ENCODE results near the gene CDKAL1.

The CDKAL1 gene

DNA sequence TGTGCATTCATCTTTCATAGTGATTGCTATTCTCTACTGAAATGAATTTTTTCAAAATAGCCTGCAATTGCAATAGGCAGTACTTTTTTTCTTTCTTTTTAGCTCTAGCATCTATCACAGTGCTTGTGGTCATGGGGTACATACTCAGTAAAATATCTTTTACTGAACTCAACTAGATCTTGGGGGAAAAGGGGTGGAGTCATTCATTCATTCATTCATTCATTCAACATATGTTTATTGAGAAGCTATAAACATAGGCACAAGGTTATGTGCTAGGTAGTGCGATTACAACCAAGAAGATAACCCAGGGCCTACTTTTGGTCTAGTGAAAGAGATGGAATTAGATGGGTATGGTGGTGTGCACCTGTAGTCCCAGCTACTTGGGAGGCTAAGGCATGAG lies 1.4 kb upstream of the CDKAL1 start:
- no peaks in the 10 kb centered on the region for H3K36me3 ChIP-seq
- DNase-seq, result no peak
- H3K27me3 ChIP-seq, result no peaks in the 10 kb centered on the region
- TF ChIP-seq, protein P1, sequence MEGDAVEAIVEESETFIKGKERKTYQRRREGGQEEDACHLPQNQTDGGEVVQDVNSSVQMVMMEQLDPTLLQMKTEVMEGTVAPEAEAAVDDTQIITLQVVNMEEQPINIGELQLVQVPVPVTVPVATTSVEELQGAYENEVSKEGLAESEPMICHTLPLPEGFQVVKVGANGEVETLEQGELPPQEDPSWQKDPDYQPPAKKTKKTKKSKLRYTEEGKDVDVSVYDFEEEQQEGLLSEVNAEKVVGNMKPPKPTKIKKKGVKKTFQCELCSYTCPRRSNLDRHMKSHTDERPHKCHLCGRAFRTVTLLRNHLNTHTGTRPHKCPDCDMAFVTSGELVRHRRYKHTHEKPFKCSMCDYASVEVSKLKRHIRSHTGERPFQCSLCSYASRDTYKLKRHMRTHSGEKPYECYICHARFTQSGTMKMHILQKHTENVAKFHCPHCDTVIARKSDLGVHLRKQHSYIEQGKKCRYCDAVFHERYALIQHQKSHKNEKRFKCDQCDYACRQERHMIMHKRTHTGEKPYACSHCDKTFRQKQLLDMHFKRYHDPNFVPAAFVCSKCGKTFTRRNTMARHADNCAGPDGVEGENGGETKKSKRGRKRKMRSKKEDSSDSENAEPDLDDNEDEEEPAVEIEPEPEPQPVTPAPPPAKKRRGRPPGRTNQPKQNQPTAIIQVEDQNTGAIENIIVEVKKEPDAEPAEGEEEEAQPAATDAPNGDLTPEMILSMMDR (IDR thresholded peaks at IDR 0.05), result no peak
- intact Hi-C loops (cut with DNase I; ENCODE audit: low total_unique reads), result loop anchor here (10.0 kb wide), 1 partner anchor 318 kb away; the partner anchor contains the start of gene MBOAT1
- H3K4me3 ChIP-seq, result no peak overlapping the region
- H3K4me1 ChIP-seq, result peaks cover 0 to 28% (median 23%) of the 10 kb centered on the region in 4 donors
- H3K9me3 ChIP-seq, result no peaks in the 10 kb centered on the region
- H3K27ac ChIP-seq, result no peak overlapping the region

GRCh38 chr6:20533746-20534294 lies 437 bp upstream of the CDKAL1 start:
- DNase-seq, result no peak
- no peaks in the 10 kb centered on the region for H3K27me3 ChIP-seq
- TF ChIP-seq, protein P1 (IDR thresholded peaks at IDR 0.05), result no peak
- H3K4me3 ChIP-seq, result peak overlapping the region; percentile 77 to 83
- H3K36me3 ChIP-seq, result no peaks in the 10 kb centered on the region
- peak overlapping the region; percentile 85 to 86 for H3K27ac ChIP-seq
- H3K9me3 ChIP-seq, result no peaks in the 10 kb centered on the region
- peaks cover 0 to 24% (median 19%) of the 10 kb centered on the region in 4 donors for H3K4me1 ChIP-seq
- intact Hi-C loops (cut with DNase I; ENCODE audit: low total_unique reads), result loop anchor here (10.0 kb wide), 1 partner anchor 319 kb away; the partner anchor contains the start of gene MBOAT1

DNA sequence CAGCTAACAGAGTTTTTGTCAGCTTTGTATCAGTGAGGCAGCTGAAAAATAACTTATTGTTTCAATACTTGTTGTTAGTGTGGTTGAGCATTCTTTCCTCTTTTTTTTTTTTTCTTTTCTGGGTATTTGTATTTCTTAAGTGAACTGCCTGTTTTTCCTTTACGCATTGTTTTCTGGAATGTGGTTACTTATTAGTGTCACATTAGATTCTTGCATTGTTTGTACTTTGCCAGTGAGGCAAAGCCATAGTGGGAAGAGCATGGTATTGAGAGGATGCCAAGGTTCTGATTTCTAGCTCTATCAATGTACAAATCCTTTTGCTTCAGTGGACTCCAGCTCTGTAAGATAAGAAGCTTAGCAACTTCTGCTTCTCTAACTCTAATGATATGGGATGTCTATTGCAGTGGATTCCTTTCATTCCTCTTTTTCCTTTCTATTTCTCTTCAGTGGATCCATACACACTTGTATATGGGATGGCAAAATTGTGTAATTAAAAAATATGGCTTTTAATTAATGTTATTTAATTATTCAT lies 3.9 kb downstream of the CDKAL1 start:
- no peak overlapping the region for H3K27ac ChIP-seq
- intact Hi-C loops (cut with DNase I; ENCODE audit: low total_unique reads), result loop anchor here (10.0 kb wide), 1 partner anchor 323 kb away; the partner anchor contains the start of gene MBOAT1

GRCh38 chr6:20538907-20539306 lies 4.7 kb downstream of the CDKAL1 start:
- TF ChIP-seq, protein P1 (IDR thresholded peaks at IDR 0.05), result no peak
- Histone ChIP-seq H3K27me3 (no peaks in the 10 kb centered on the region), H3K36me3 (peaks cover 0 to 18% (median 7%) of the 10 kb centered on the region in 3 donors), H3K4me3 (no peak overlapping the region), H3K4me1 (peaks cover 0 to 31% (median 19%) of the 10 kb centered on the region in 4 donors), H3K27ac (no peak overlapping the region), H3K9me3 (no peaks in the 10 kb centered on the region)
- DNase-seq, result no peak
- intact Hi-C loops (cut with DNase I; ENCODE audit: low total_unique reads), result loop anchor here (10.0 kb wide), 1 partner anchor 324 kb away; the partner anchor contains the start of gene MBOAT1

More for the DNA sequence above, 3.9 kb downstream of the CDKAL1 start:
- Histone ChIP-seq H3K4me1 (peaks cover 0 to 30% (median 22%) of the 10 kb centered on the region in 4 donors), H3K36me3 (peaks cover 0 to 18% (median 7%) of the 10 kb centered on the region in 3 donors), H3K4me3 (no peak overlapping the region), H3K27me3 (no peaks in the 10 kb centered on the region), H3K9me3 (no peaks in the 10 kb centered on the region)
- TF ChIP-seq, protein P1 (IDR thresholded peaks at IDR 0.05), result no peak
- DNase-seq, result no peak

DNA sequence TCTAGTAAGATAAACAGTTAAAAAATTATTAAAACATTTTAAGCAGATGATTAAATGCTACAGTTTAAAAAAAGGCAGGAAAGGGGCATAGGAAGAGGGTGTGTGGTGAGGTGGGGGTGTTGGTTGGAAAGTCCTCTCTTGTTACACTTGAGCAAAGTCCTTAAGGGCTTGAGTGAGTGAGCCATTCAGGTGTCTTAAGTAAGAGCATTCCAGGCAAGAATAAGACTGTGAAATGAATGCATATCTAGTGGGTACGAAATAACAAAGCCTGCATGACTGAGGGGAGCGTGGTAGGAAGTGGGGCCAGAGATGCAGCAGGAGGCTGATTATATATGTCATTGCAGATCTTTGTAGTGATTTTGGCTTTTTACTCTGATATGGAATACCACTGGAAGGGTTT lies 5.1 kb downstream of the CDKAL1 start:
- Histone ChIP-seq H3K27ac (no peak overlapping the region), H3K4me3 (no peak overlapping the region), H3K27me3 (no peaks in the 10 kb centered on the region), H3K9me3 (no peaks in the 10 kb centered on the region), H3K36me3 (peaks cover 0 to 18% (median 7%) of the 10 kb centered on the region in 3 donors), H3K4me1 (peaks cover 0 to 31% (median 17%) of the 10 kb centered on the region in 4 donors)
- DNase-seq, result no peak
- TF ChIP-seq, protein P1 (IDR thresholded peaks at IDR 0.05), result no peak
- intact Hi-C loops (cut with DNase I; ENCODE audit: low total_unique reads), result loop anchor here (10.0 kb wide), 1 partner anchor 325 kb away; the partner anchor contains the start of gene MBOAT1

Data from tibial artery (tissue), 4 donors.